OCI-LY7 (cell line): ENCODE data around the gene CHST11. TPM values are rescaled to one million over a fixed set of nuclear protein-coding genes. Genes with fewer than 3 reads are reported as not detected.

Experiments used
- BruUV-seq: library from RNA; stranded (reverse); fragments of 400-500 nt; replicated peaks from 2 replicates; lab custom pipeline; 2021; lab: Mats Ljungman, UMichigan
- CTCF ChIA-PET: fragments of 300-600 bp; sonication (Branson Sonifier 250); formaldehyde crosslinking; loops from one replicate; lab custom pipeline; 2022; ENCODE audit warnings: antibody characterized with exemption; ENCODE audit not compliant: unreplicated experiment; lab: Charles Lee
- POLR2A ChIA-PET: fragments of 300-600 bp; sonication (Branson Sonifier 250); formaldehyde crosslinking; loops from one replicate; lab custom pipeline; 2022; ENCODE audit warnings: antibody characterized with exemption; lab: Charles Lee
- DNase-seq: peaks from one replicate; pipeline ENCODE4 v3.0.0-alpha.2; 2015; ENCODE audit warnings: low spot score
- H2AFZ ChIP-seq: fragments of 200-600 bp; sonication (generic), shearing (Covaris generic); 2 replicates; pipeline ENCODE4 v1.6.1; 2014; ENCODE audit warnings: mild to moderate bottlenecking, antibody characterized with exemption, low read length, moderate library complexity
- H3K27ac ChIP-seq: fragments of 200-600 bp; sonication (generic); 2 replicates; pipeline ENCODE4 v1.5.1; 2014; ENCODE audit warnings: mixed run types, low read depth, mild to moderate bottlenecking, moderate library complexity, low read length, inconsistent platforms; ENCODE audit not compliant: poor library complexity, severe bottlenecking
- H3K36me3 ChIP-seq: fragments of 200-600 bp; sonication (generic); 2 replicates; pipeline ENCODE4 v1.6.1; 2014; ENCODE audit warnings: mild to moderate bottlenecking, antibody characterized with exemption, low read length, moderate library complexity, mixed read lengths; ENCODE audit not compliant: insufficient read depth
- H3K4me1 ChIP-seq: fragments of 200-600 bp; sonication (generic); 2 replicates; pipeline ENCODE4 v1.5.1; 2014; ENCODE audit warnings: mild to moderate bottlenecking, low read length; ENCODE audit not compliant: insufficient read depth, poor library complexity, severe bottlenecking
- H3K4me2 ChIP-seq: fragments of 200-600 bp; sonication (generic); 2 replicates; pipeline ENCODE4 v1.6.1; 2014; ENCODE audit warnings: mild to moderate bottlenecking, low read length
- H3K4me3 ChIP-seq: fragments of 200-600 bp; sonication (generic); 2 replicates; pipeline ENCODE4 v1.5.1; 2014; ENCODE audit warnings: mild to moderate bottlenecking, low read depth, low read length; ENCODE audit not compliant: poor library complexity, severe bottlenecking
- H3K79me2 ChIP-seq: fragments of 200-600 bp; sonication (generic); 2 replicates; pipeline ENCODE4 v1.6.1; 2016; ENCODE audit warnings: low read depth, mild to moderate bottlenecking, low read length, moderate library complexity, mixed read lengths; ENCODE audit not compliant: insufficient read depth
- H3K9me2 ChIP-seq: fragments of 200-600 bp; sonication (generic); 2 replicates; pipeline ENCODE4 v1.6.1; 2016; ENCODE audit warnings: mild to moderate bottlenecking, low read length, mixed read lengths; ENCODE audit not compliant: insufficient read depth
- H3K9me3 ChIP-seq: fragments of 200-600 bp; sonication (generic); 2 replicates; pipeline ENCODE4 v1.6.1; 2014; ENCODE audit warnings: mild to moderate bottlenecking, mixed run types, low read length, mixed read lengths
- H4K20me1 ChIP-seq: fragments of 200-600 bp; sonication (generic); 2 replicates; pipeline ENCODE4 v1.6.1; 2014; ENCODE audit warnings: mild to moderate bottlenecking, antibody characterized with exemption, low read length, moderate library complexity, mixed read lengths; ENCODE audit not compliant: insufficient read depth
- EZH2phosphoT487 ChIP-seq: fragments of 200-600 bp; sonication (generic); IDR thresholded peaks from 2 replicates; pipeline ENCODE4 v1.6.1; 2018; ENCODE audit warnings: low read depth, borderline replicate concordance, mild to moderate bottlenecking, mixed run types, antibody characterized with exemption, low read length, moderate library complexity, mixed read lengths
- intact Hi-C: fragments of 100-400 bp; cut with micrococcal nuclease; formaldehyde crosslinking; loops from one replicate; pipeline ENCODE4 v1.10.0; 2022; ENCODE audit not compliant: unreplicated experiment
- total RNA-seq, 2 experiments: library from RNA; depleted of rRNA in 1 of 2; stranded (reverse); fragments of >200 nt in 1 of 2; shearing (Covaris generic) in 1 of 2; gene quantifications; 2 replicates each; pipeline ENCODE4 v1.2.3, GENCODE V29; 2014 to 2022
- TF ChIP-seq, protein P1 (sequence below): fragments of 200-600 bp; sonication (generic); conservative IDR thresholded peaks from 2 replicates; pipeline ENCODE4 v1.5.1; 2014; ENCODE audit warnings: mild to moderate bottlenecking, antibody characterized with exemption, low read length, moderate library complexity, mixed read lengths

Gene CHST11
- total RNA-seq, 2 experiments from 2014 or later = 15.2 to 41.6 TPM

DNA sequence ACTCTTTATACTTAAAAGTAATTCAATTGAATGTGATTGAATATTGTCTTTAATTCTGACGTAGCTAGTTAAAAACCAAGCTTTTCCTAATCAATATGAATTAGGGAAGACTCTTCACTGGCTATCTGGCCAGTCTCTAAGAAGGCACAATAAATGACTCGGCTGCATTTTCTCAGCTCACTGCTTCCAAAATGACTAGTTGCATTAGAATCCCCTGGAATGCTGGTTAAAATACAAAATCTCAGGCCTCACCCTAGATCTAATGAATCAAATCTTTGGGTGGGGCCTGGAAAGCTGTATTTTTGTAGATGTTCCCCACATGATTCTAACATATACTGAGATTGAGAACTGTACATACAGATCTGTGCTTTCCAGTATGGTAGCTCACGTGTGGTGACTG is 242.1 kb downstream of the CHST11 start:
- Histone ChIP-seq H4K20me1 (no peaks in the 10 kb centered on the region), H3K79me2 (no peaks in the 10 kb centered on the region), H3K9me2 (no peaks in the 10 kb centered on the region), H3K4me3 (no peak overlapping the region), H3K4me2 (no peak overlapping the region), H3K36me3 (no peaks in the 10 kb centered on the region), H2AFZ (no peak overlapping the region), H3K4me1 (peaks cover 19% of the 10 kb centered on the region), H3K9me3 (no peaks in the 10 kb centered on the region), H3K27ac (no peak overlapping the region)
- POLR2A ChIA-PET = no interaction called here
- CTCF ChIA-PET = no interaction called here
- intact Hi-C loops = no loop called here
- BruUV-seq = no TSS peak
- no peak for DNase-seq
- TF ChIP-seq EZH2phosphoT487 = no peak
- TF ChIP-seq, protein P1, sequence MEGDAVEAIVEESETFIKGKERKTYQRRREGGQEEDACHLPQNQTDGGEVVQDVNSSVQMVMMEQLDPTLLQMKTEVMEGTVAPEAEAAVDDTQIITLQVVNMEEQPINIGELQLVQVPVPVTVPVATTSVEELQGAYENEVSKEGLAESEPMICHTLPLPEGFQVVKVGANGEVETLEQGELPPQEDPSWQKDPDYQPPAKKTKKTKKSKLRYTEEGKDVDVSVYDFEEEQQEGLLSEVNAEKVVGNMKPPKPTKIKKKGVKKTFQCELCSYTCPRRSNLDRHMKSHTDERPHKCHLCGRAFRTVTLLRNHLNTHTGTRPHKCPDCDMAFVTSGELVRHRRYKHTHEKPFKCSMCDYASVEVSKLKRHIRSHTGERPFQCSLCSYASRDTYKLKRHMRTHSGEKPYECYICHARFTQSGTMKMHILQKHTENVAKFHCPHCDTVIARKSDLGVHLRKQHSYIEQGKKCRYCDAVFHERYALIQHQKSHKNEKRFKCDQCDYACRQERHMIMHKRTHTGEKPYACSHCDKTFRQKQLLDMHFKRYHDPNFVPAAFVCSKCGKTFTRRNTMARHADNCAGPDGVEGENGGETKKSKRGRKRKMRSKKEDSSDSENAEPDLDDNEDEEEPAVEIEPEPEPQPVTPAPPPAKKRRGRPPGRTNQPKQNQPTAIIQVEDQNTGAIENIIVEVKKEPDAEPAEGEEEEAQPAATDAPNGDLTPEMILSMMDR = no peak

DNA sequence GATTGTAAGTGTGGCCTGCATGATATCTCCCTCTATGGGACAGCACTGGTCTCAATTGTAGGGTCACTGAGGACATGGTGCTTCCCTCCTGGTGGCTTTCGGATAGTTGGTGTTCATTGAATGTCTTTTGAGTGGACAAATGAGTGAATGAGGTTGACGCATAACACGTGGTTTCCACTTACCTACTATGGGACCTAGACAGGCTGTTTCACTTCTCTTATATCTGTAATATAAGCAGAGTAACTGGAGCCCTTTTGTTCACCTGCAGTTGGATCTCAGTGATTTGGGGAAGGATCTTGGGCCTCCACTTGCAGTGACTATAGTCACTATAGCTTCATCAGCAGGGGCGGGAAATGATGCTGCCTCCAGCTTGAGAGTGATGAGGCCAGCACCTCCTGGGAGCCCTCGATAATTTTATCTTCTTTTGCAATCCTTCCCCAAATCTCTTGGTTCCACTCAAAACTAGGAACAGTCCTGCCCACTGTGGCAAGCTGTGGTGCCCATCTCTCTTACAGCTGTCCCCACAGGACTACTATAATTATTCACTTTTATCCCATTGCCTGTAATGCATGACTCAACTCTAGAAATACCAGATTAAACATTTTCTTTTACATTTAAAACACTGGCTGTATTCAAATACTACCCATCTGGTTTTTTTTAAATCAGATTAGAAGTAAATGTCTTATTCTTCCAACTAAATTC is 242.9 kb downstream of the CHST11 start:
- no peak overlapping the region for H3K4me3 ChIP-seq
- no peak overlapping the region for H2AFZ ChIP-seq
- H4K20me1 ChIP-seq = no peaks in the 10 kb centered on the region
- peak; percentile 48 for DNase-seq
- TF ChIP-seq EZH2phosphoT487 = no peak
- TF ChIP-seq, protein P1 = no peak
- peaks cover 19% of the 10 kb centered on the region for H3K4me1 ChIP-seq
- H3K36me3 ChIP-seq = no peaks in the 10 kb centered on the region
- H3K27ac ChIP-seq = no peak overlapping the region
- ChIA-PET POLR2A (no interaction called here), CTCF (no interaction called here)
- no peaks in the 10 kb centered on the region for H3K9me3 ChIP-seq
- intact Hi-C loops = no loop called here
- H3K79me2 ChIP-seq = no peaks in the 10 kb centered on the region
- no TSS peak for BruUV-seq
- H3K9me2 ChIP-seq = no peaks in the 10 kb centered on the region
- no peak overlapping the region for H3K4me2 ChIP-seq

DNA sequence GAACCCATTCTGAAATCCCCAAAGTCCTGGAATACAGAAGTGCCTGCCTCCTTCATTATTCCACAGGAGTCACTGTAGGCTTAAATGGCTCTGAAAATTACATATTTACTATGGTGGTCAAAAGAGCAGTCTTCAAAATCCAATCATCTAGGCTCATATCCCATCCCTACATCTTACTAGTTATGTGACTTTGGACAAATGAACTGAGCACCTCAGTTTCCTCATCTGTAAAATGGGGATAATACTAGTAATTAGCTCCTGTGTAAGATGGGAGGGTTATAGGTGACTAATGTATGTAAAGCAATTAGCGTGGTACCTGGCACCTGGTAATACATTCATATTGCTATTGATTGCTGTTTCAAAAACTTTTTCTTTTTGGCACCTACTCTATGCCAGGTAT is 243.6 kb downstream of the CHST11 start:
- no peaks in the 10 kb centered on the region for H3K36me3 ChIP-seq
- no peak overlapping the region for H3K4me2 ChIP-seq
- no peaks in the 10 kb centered on the region for H4K20me1 ChIP-seq
- H3K79me2 ChIP-seq = no peaks in the 10 kb centered on the region
- no peak overlapping the region for H2AFZ ChIP-seq
- no peak for TF ChIP-seq EZH2phosphoT487
- TF ChIP-seq, protein P1 = no peak
- POLR2A ChIA-PET = no interaction called here
- H3K4me1 ChIP-seq = peaks cover 15% of the 10 kb centered on the region
- no peak overlapping the region for H3K4me3 ChIP-seq
- BruUV-seq = no TSS peak
- CTCF ChIA-PET = no interaction called here
- no peak for DNase-seq
- H3K9me3 ChIP-seq = no peaks in the 10 kb centered on the region
- intact Hi-C loops = no loop called here
- no peak overlapping the region for H3K27ac ChIP-seq
- no peaks in the 10 kb centered on the region for H3K9me2 ChIP-seq
